NCI-H1048 (cell line): Measurements from ENCODE around the gene SOX6.
"Not testable (repeated sequence)": the region's sequence is repeated elsewhere in the genome, so short reads cannot be mapped to it uniquely, and the experiment has no call there.

Experiments used
- DNase-seq: peaks from one replicate; lab custom pipeline; 2025; lab: John Stamatoyannopoulos, UW

The SOX6 gene

DNA sequence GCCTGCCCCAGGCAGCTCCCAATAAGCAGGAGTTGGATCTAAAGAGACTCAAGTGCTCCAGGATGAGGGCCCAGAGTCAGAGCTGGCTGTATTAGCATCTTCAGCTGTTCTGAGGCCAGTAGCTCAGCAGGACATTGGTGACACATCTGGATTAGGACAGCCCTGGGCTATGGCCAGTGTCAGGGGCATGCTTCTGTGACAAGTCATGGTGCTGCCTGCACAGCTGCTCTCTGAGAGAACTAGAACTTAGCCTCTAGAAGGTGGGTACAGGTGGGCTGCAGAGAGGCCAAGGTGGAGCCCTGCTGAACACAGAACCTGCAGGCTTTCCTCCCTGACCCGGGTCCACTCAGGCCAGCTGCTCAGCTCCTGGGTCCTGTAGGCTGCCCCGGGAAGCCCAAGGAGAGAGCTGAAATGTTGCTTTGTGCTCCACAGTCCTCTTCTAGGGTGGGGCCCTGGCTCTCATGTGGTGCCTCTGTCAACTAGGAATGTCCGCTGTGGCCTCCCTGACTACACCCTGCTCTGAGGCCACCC lies 426.9 kb downstream of the SOX6 start:
- DNase-seq, result no peak

GRCh38 chr11:15927864-15928217 lies 428.5 kb downstream of the SOX6 start:
- DNase-seq, result no peak

GRCh38 chr11:15927196-15927863 lies 429.0 kb downstream of the SOX6 start:
- DNase-seq, result no peak

GRCh38 chr11:15926071-15926470 lies 430.3 kb downstream of the SOX6 start:
- DNase-seq, result no peak

GRCh38 chr11:15923183-15923582 lies 433.2 kb downstream of the SOX6 start:
- DNase-seq, result no peak

DNA sequence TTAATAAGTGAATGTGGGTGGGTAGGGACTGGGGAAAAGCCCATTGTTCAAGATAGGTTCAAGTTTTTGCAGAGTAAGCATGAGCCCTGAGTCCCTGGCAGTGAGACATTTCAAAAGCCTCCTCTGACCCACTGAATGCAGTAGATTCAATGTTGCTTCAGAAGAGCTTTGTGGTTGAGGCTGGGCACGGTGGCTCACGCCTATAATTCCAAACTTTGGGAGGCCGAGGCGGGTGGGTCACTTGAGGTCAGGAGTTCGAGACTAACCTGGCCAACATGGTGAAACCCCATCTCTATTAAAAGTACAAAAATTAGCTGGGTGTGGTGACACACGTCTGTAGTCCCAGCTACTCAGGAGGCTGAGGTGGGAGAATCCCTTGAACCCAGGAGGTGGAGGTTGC lies 433.6 kb downstream of the SOX6 start:
- DNase-seq, result not testable (repeated sequence)

DNA sequence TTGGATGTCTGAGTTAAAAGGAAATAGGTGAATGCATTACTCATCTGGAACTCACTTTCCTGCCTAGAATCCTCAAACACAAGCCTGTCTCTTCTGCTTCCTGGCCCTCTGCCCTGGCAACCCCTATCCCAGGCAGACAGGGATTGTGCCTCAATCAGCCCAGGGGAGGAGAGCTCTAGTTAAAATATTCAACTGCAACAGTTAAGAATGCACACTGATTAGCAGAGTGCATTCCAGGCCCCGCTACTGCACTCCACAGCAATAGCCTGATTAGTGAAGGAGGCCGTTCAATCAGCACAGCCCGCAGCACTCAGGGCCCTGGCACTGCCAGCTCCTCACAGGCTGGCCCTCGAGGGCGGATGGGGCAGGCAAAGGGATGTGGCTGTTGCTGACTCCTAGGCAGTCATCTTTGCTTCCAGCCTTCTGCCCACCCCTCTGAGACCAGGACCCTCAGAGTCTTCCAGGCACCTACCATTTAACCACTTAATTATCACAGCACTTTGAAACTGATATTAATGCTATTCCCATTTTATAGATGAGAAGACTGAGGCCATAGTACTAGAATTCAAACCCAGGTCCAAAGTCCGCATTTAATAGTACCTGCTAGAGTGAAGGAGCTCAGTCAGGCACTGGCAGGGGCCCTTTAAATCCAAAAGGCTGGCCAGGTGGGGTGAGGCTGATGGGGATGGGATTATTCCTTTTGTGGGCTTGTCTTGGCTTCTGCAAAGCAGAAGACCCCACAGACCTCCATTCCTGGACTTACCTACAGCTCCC lies 435.3 kb downstream of the SOX6 start:
- DNase-seq, result no peak

DNA sequence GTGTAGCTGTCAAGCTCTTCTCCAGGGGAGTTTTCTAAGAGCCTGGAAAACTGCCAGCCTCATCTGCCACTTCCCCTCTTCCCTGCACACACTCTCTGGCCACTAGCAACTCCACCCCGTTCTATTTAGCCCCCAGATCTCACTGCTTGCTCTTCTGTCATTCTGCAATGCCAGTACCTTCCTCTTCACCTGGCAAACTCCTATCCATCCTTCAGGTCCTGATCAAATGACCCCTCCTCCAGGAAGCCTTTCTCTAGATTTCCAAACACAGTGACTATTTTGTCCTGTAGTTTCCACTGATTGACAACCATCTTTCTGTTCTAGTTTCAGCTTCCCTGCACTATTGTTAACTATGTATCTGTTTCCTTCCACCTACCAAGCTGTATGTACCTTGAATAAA lies 437.7 kb downstream of the SOX6 start:
- no peak for DNase-seq

DNA sequence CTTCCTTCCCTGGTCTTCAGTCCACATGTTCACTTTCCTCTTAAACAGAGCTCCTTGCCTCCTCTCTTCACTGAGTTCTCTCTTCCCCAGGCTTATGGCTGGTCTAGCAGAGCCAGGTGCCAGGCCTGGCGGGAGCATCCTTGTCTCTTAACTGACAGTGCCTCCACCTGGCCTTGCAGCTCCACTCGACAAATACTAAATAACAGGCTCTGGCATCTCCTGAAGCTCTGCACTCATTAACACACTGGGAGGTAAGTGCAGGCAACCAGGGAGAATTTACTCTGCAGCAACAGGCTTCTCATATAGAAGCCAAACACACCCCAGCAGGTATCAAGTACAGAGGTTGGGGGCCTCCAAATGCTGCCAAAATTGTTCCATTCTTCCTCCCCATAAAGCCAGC lies 438.1 kb downstream of the SOX6 start:
- DNase-seq, result no peak
